ENCODE data around the gene PMF1.

- TF ChIP-seq CTCF (IDR thresholded peaks at IDR 0.05) (no peak), POLR2A (IDR thresholded peaks at IDR 0.05) (no peak)
Measured at GRCh38 chr1:156266051-156266450, 53.2 kb downstream of the PMF1 start.

Data from prostate gland (tissue), 2 donors.